ENCODE data around the gene CCDC14.
"Not testable (repeated sequence)": the region's sequence is repeated elsewhere in the genome, so short reads cannot be mapped to it uniquely, and the experiment has no call there.

The CCDC14 gene

DNA sequence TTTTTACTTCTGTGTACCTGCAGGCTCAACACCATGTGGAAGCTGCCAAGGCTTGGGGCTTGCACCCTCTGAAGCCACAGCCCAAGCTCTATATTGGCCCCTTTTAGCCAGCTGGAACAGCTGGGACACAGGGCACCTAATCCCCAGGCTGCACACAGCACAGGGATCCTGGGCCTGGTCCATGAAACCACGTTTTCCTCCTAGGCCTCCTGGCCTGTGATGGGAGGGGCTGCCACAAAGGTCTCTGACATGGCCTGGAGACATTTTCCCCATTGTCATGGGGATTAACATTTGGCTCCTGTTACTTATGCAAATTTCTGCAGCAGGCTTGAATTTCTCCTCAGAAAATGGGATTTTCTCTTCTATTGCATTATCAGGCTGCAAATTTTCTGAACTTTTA lies 70.0 kb downstream of the CCDC14 start:
- DNase-seq, result not testable (repeated sequence)

DNA sequence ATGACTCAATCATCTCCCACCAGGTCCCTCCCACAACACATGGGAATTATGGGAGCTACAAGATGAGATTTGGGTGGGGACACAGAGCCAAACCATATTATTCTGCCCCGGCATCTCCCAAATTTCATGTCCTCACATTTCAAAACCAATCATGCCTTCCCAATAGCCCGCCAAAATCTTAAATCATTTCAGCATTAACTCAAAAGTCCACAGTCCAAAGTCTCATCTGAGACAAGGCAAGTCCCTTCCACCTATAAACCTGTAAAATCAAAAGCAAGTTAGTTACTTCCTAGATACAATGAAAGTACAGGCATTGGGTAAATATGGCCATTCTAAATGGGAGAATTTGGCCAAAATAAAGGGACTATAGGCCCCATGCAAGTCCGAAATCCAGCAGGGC lies 70.9 kb downstream of the CCDC14 start:
- DNase-seq, result not testable (repeated sequence)

DNA sequence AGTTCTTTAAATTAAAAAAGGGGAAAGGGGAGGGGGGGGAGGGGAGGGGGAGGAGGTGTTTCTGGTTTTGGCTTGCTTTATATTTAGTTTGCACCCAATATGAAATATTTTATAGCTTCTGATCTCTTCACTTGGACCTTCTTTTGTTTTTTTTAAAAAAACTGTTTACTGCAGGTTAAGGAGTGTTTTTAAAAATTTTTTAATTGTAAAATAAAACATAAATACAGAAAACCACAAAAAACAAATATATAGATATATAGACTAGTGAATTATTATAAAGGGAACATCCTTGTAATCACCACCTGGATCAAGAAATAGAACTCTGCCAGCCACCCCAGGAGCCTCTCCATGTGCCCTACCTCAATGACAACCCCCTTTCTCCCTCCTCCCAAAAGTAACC lies 76.0 kb downstream of the CCDC14 start:
- DNase-seq, result no peak

DNA sequence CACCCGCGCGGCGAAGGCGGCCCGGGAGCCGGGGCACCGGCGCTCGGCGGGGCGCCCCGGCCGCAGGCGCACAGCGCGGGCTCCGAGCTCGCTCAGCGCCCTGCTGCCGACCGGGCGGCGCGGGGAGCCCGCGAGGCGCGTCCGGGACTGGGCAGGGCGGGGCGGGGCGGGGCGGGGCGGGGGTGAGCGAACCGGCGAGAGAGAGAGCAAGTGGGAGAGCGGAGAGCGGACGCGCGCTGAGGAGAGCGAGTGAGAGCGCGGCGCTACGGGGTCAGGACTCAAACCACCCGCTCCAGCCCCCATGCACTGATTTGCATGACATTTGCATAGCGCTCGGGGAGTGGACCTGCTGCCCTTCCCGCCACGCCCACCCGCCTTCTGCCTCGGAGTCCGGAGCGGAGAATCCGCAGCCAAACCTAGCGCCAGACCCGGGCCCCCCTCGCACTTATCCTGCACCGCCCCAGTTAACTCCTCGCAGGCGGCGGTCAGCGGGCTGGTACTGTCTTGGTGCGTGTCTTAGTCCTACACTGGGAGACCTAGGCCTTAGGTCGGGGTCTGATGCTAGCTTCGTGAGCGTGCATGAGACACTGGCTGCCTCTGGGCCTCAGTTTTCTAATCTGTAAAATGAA lies 76.7 kb downstream of the CCDC14 start, which contains the start of gene MYLK:
Gene MYLK, minus strand, starts transcription at position 130 of the 629 bp plus-strand sequence. CDS start 90,491 bp downstream, outside the sequence.
- peak; percentile 75 for DNase-seq

DNA sequence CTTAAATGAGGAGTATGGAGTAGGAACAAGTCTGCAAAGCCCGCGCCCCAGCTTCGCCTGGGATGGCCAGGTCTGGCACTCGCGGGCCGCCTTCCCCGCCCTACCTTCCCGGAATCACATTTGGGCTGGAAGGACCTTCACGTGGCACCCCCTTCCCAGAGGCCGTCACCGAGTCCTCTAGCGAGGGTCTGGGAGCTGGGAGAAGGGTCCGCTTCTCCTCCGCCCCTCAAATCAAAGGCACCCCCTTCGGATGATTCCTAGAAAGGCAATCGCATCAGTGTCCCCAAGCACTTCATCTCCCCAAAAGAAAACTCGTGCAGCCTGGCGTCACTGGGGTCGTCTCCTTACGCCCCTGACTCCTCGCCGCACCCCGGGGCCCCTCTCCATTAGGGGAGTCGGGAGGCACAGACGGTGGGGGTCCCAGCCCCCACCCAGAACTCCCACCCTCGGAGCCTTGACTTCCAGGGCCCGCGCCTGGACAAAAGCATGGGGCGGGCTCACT lies 77.3 kb downstream of the CCDC14 start:
- DNase-seq, result no peak

DNA sequence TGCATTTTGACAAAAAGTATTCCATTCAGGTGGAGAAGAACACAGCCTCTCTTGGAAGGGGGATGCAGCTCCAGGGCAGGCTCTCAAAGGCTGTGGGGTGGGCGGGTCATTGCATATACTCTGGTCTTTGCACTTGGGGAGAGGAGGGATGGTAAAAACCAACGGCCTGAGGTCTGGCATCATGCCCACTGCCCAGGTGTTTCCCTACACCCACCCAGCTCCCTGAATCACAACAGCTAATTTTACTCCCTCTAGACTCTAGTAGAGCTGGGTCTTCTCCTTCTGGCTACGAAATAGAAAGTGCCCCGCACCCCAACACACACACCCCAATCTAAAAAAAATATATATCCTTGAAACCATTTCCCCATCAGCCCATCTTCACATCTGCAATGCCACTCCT lies 77.9 kb downstream of the CCDC14 start:
- DNase-seq, result no peak

DNA sequence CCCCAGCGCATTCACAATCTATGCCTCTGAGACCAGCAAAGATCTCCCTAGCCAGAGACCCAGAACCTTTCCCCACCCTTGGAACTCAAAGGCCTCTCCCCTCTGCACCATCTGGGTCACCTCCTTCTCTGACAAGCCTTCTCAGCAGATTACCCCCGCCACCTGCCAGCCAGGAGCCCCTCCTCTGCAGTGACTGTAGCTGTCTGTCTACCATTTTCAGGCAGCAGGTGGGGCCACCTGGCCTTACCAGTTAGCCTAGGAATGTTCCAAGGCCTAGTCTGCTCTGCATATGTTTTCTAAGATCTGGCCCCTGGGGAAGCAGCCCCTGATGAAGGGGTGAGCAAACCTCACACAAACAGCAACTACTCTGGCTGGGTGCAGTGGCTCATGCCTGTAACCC lies 79.3 kb downstream of the CCDC14 start:
- DNase-seq, result no peak

DNA sequence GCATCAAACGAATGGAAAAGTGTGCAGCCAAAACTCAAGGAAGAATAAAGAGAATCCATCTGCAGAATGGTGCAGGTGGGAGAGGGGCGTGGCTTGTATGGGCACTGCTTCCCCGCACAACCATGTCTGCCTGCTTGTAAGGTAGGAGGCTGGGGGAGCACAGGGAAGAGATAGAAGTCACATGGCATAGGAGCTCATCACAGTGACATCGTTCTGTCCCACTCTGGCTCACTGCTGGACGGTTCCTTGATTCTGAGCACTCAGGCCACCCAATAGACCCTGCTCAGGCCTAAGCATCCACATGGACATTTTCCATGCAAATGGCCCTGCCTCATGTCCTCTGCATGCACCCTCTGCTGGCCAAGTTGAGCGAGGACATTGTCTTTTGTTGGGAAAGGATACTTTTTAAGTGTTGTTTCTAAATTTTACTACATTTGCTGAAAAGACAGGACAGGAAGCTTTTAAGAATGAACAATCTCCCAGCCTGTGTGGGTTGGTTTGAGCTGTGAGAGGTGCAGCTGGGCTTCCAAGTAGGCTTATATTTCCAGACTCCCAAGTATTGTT lies 79.9 kb downstream of the CCDC14 start:
- no peak for DNase-seq

DNA sequence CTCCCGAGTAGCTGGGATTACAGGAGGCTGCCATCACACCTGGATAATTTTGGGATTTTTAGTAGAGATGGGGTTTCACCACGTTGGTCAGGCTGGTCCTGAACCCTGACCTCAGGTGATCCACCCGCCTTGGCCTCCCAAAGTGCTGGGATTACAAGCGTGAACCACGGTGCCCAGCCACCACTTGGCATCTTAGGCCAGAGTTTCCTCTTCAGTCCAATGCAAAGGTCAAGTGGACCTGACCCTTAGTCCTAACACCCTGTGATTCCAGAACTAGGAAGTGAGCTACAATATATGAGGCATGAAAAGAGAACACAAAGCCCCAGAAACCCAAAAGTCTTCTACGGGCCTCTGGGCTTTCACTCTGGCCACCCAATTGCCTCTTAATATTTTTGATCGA lies 82.2 kb downstream of the CCDC14 start:
- no peak for DNase-seq

DNA sequence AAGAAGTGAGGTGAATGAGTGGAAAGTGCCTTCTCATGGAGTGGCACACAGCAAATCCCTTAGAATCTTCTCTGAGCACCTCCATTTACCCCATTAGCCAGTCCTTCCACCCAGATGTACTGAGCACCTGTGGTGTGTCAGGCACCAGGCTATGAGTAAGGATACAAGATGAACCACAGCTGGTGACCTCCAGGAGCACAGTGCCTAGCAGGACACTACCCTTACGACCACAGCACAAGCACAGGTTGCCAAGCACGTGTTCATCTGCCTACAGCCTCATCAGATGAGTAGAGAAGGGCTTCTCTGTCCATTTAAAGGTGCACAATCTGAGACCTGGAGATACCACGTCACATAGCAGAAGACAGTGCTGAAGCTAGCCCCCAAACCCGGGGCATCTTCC lies 83.1 kb downstream of the CCDC14 start:
- no peak for DNase-seq

DNA sequence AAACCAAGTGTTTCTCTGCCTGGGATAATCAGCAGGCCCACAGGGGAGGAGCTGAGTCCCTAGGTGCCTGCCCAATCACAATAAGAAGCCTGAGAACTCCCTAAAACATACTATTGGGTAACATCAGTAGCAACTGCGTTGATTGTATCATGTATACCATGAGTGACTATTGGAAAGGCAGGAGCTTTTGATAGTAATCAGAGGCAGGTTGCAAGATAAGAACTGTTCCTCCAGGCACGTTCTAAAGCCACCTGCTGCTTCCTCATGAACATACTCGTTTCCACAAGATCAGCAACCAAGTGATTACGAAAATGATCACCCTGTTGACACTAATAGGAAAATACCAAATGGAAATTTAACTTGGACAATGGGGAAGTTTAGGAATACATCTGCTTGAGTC lies 83.6 kb downstream of the CCDC14 start:
- DNase-seq, result no peak

DNA sequence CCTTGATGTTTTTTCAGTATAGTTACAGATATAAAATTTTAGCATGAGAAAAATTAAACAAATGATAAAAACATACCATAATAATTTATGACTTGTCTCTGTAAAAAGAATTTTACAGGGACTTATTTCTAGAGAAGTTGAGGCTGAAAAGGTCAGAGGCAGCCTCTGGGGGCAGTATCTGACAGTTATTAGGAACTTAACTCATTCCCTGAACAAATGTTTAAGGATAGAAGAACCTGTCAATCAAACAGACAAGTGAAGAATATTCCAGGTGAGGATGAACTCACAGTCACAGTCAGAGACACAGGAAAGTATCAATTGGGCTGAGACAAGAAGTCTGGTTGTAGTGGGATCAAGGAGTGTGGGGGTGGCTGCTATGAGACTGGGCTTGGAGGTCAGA lies 84.2 kb downstream of the CCDC14 start:
- no peak for DNase-seq

DNA sequence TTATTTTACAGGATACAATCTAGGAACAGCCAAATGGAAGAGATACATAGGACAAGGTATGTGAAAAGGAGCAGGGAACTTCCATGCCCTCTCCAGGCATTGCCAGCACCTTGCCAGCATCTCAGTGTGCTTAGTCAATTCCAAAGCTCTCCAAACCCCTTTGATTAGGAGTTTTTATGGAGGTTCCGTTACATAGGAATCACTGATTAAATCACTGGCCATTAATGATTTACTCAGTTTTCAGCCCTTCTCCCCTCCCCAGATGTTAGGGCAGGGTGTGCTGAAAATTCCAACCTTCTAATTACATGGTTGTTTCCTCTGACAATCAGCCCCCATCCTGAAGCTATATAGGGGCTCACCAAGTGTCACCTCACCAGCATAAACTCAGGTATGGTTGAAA lies 88.4 kb downstream of the CCDC14 start:
- no peak for DNase-seq

DNA sequence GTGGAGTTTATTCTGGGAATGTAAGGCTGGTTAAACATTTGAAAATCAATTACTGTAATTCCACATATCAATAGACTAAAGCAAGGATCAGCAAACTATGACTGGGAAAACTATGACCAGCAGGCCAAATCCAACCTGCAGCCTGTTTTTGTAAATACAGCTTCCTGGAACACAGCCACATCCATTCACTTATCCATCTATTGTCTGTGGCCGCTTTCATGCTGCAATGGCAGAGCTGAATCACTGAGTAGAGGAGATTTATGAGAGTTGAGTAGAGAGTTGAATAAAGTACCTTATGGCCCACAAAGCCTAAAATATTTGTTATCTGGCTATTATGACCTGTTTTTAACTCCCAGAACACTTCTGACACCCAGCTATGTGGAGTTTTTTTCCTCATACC lies 89.1 kb downstream of the CCDC14 start:
- no peak for DNase-seq

DNA sequence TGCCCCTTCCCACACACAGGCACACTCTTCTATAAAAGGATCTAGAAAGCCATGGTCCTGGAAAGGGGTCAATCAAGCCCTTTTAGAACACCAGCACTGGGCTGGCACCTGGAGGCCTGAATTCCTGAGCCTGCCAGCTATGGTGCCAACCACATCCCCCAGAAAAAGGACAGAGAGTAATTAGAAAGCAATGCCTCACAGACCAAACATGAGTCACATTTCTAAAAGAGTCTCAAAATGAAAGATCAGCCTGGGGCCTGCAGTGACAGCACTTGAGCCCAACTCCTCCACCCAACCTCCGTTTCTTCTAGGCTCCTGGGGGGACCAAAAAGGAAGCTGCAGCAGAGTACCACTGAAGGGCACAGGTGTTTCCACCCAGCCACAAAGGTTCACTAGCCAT lies 91.0 kb downstream of the CCDC14 start:
- no peak for DNase-seq

DNA sequence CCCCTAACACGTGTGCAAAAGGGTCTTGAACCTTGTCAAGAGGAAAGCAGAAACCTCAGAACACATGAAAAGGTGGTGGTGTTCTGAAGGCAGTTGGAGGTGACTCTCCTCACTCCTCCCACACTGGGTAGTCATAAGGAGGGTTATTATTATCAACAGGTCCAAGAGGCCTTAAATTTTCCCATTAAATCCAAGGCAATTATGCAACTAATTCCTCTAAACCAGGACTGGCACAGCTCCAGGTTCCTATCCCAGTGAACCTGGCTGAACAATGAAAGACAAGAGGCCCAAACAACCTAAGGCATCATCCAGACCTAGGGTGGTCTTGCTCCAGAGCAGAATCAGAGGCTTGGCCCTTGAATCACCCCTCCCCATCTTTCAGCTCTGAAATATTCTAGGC lies 91.9 kb downstream of the CCDC14 start:
- no peak for DNase-seq

DNA sequence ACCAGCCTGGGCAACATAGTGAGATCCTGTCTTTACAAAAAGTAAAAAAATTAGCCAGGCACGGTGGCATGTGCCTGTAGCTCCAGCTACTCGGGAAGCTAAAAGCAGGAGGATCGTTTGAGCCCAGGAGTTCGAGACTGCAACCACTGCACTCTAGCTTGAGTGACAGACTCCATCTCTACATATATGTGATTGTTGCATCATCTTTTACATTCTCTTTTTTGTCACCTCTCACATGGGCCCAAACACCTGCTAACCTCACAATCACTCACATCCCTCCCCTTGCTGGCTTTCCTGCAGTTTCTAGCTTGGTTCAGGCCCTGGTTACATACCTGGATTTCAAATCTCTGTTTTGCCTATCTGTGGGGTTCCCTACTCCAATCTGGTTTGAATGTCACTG lies 96.3 kb downstream of the CCDC14 start:
- DNase-seq, result no peak
